Activated B cell treated with CpG ODN at 0.5 μM for 24 hours (primary cell): Measurements from ENCODE around the gene TSPAN31. TPM values are rescaled to one million over a fixed set of nuclear protein-coding genes. Genes with fewer than 3 reads are reported as not detected.

Experiments
- ATAC-seq: fragments of 200-7000 bp; cut with Tn5 transposase; one replicate; pipeline ENCODE4 v1.10.0; 2021; ENCODE audit warnings: low read depth, mild to moderate bottlenecking, moderate library complexity
- CTCF ChIA-PET: fragments of 350-600 bp; sonication (Branson Sonifier 250); formaldehyde crosslinking; loops from one replicate; lab custom pipeline; 2021; ENCODE audit warnings: antibody characterized with exemption; lab: Charles Lee
- POLR2A ChIA-PET: fragments of 350-600 bp; sonication (Branson Sonifier 250); formaldehyde crosslinking; loops from one replicate; lab custom pipeline; 2021; ENCODE audit warnings: antibody characterized with exemption; lab: Charles Lee
- DNase-seq: peaks from one replicate; pipeline ENCODE4 v3.0.0; 2022
- H3K27ac Mint-ChIP-seq: one replicate; pipeline ENCODE4 v1.8.0; 2020; ENCODE audit warnings: mixed read lengths
- H3K27me3 Mint-ChIP-seq: one replicate; pipeline ENCODE4 v1.8.0; 2021; ENCODE audit warnings: mixed read lengths
- H3K36me3 Mint-ChIP-seq: one replicate; pipeline ENCODE4 v1.8.0; 2021; ENCODE audit warnings: low read depth, mixed read lengths
- H3K4me1 Mint-ChIP-seq: one replicate; pipeline ENCODE4 v1.8.0; 2021; ENCODE audit warnings: mixed read lengths
- H3K4me3 Mint-ChIP-seq: one replicate; pipeline ENCODE4 v1.8.0; 2020; ENCODE audit warnings: mild to moderate bottlenecking, mixed read lengths
- H3K9me3 Mint-ChIP-seq: one replicate; pipeline ENCODE4 v1.8.0; 2020; ENCODE audit warnings: mixed read lengths
- intact Hi-C: fragments of 100-400 bp; cut with micrococcal nuclease; formaldehyde crosslinking; loops from one replicate; pipeline ENCODE4 v1.15.1; 2024
- total RNA-seq: library from RNA; stranded (reverse); gene quantifications from 2 replicates; pipeline ENCODE4 v1.2.3, GENCODE V29; 2022
- TF ChIP-seq, protein P1 (sequence below): fragments of 200-600 bp; IDR thresholded peaks from one replicate; pipeline ENCODE4 v1.8.0; 2022; ENCODE audit warnings: antibody characterized with exemption, mild to moderate bottlenecking

TSPAN31 gene
- total RNA-seq, 1 donor from 2014 or later = 35.8 TPM

DNA sequence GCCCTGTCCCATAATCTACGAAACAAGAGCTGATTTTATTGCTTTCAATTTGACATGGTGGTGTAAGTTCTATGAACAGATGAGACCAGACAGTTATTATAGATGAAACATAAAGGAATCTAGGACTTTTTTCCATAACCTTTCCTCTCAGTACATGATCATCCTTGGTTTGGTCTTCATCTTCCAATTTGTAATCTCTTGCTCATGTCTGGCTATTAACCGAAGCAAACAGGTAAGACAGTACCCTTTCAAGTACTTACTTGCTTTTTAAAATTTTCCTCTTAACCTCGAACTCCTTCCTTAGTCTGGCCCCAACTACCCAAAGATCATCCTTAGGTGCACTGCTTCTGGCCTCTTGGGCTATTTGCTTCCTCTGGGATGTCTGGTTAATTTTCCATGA lies 1.2 kb downstream of the TSPAN31 start:
- DNase-seq (no peak), ATAC-seq (no peak)
- H3K4me1 Mint-ChIP-seq = peaks cover 52% of the 10 kb centered on the region
- TF ChIP-seq, protein P1, sequence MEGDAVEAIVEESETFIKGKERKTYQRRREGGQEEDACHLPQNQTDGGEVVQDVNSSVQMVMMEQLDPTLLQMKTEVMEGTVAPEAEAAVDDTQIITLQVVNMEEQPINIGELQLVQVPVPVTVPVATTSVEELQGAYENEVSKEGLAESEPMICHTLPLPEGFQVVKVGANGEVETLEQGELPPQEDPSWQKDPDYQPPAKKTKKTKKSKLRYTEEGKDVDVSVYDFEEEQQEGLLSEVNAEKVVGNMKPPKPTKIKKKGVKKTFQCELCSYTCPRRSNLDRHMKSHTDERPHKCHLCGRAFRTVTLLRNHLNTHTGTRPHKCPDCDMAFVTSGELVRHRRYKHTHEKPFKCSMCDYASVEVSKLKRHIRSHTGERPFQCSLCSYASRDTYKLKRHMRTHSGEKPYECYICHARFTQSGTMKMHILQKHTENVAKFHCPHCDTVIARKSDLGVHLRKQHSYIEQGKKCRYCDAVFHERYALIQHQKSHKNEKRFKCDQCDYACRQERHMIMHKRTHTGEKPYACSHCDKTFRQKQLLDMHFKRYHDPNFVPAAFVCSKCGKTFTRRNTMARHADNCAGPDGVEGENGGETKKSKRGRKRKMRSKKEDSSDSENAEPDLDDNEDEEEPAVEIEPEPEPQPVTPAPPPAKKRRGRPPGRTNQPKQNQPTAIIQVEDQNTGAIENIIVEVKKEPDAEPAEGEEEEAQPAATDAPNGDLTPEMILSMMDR = no peak
- ChIA-PET POLR2A (interaction anchor here (1.4 to 2.7 kb wide), 3 partner anchors 8 to 52 kb away, joined by 4 to 28 read pairs (median 4); partner anchors contain the start of genes MARCHF9 and OS9), CTCF (no interaction called here)
- no peaks in the 10 kb centered on the region for H3K9me3 Mint-ChIP-seq
- no peaks in the 10 kb centered on the region for H3K27me3 Mint-ChIP-seq
- peak overlapping the region; percentile 86 for H3K4me3 Mint-ChIP-seq
- H3K36me3 Mint-ChIP-seq = peaks cover 50% of the 10 kb centered on the region
- intact Hi-C loops = no loop called here
- peak overlapping the region; percentile 89 for H3K27ac Mint-ChIP-seq

DNA sequence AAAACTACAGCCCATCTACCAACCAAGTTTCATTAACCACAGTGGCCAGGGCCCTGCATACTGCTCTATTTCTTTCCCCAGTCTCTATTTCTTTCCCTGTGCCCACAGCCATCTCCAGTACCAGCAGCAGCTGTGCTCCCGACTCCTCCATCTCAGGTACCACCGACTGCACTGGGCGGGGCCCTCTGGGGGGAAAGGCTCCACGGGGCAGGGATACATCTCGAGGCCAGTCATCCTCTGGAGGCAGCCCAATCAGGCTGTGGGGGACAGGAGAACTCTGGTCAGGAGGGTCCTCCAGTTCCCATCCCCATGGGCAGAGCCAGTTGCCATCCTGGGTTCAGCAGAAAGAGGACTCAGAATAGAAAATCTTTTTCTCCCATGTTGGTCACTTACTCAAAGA lies 4.2 kb downstream of the TSPAN31 start:
- ChIA-PET CTCF (no interaction called here), POLR2A (interaction anchor here (0.6 to 0.7 kb wide), 2 partner anchors 638 to 1290 kb away, joined by 3 to 5 read pairs; partner anchors contain the start of gene STAT6)
- intact Hi-C loops = no loop called here
- no peaks in the 10 kb centered on the region for H3K27me3 Mint-ChIP-seq
- no peak overlapping the region for H3K4me3 Mint-ChIP-seq
- no peaks in the 10 kb centered on the region for H3K9me3 Mint-ChIP-seq
- TF ChIP-seq, protein P1 = no peak
- no peak overlapping the region for H3K27ac Mint-ChIP-seq
- no peak for DNase-seq
- no peak for ATAC-seq
- H3K36me3 Mint-ChIP-seq = peaks cover 60% of the 10 kb centered on the region
- H3K4me1 Mint-ChIP-seq = peaks cover 62% of the 10 kb centered on the region

DNA sequence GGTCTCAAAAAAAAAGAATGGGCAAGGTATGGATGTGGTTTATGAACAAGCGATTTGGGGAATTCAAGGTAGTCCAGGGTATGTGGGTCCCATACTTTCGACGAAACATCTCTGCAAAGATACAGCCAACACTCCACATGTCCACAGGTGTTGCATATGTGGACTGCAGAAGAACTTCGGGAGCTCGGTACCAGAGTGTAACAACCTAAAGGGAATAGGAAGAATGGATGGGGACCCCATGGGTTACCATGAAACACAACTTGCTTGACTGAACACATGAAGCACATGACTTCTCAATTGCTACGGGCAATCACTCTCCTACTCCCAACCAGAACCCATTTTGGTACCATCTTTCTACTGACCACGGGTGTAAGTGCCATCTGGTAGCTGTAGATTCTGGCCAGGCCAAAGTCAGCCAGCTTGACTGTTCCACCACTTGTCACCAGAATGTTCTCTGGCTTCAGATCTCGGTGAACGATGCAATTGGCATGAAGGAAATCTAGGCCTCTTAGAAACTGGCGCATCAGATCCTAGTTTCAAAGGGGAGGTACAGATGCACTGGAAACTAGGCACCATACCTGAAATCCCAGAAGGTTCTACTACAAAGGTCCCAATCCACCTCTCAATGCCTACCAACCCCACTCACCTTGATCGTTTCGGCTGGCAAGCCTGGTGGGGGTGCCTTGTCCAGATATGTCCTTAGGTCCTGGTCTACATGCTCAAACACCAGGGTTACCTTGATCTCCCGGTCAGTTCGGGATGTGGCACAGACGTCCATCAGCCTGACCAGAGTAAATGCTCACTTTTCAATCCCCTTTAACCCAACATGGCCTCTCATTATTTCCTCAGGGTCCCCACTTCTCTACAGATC lies 6.0 kb downstream of the TSPAN31 start:
- TF ChIP-seq, protein P1 = no peak
- Mint-ChIP-seq H3K9me3 (no peaks in the 10 kb centered on the region), H3K27me3 (no peaks in the 10 kb centered on the region), H3K4me1 (peaks cover 55% of the 10 kb centered on the region), H3K27ac (peak overlapping the region; percentile 87), H3K36me3 (peaks cover 56% of the 10 kb centered on the region), H3K4me3 (peak overlapping the region; percentile 90)
- DNase-seq (no peak), ATAC-seq (no peak)
- ChIA-PET POLR2A (no interaction called here), CTCF (no interaction called here)
- intact Hi-C loops = loop anchor here (5.0 kb wide), 2 partner anchors 273 to 1063 kb away; partner anchors contain the start of genes ARHGAP9 and PTGES3

DNA sequence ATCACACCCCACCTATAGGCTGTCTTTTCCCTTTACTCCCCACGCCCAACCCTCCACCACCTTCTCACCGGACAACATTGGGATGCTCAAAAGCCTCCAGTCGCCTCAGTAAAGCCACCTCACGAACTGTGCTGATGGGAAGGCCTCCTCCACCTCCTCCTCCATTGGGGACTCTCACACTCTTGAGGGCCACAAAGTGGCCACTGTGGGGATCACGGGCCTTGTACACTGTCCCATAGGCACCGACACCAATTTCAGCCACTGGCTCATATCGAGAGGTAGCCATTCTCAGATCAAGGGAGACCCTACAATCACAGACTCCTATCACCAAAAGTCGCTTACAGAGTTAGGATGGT lies 6.6 kb downstream of the TSPAN31 start:
- TF ChIP-seq, protein P1 = no peak
- ChIA-PET CTCF (no interaction called here), POLR2A (interaction anchor here (0.9 to 1.2 kb wide), 5 partner anchors 10 to 85 kb away, joined by 3 to 6 read pairs (median 3); partner anchors contain the start of genes EEF1AKMT3, METTL1 and OS9)
- intact Hi-C loops = loop anchor here (5.0 kb wide), 2 partner anchors 274 to 1064 kb away; partner anchors contain the start of genes ARHGAP9 and PTGES3
- Mint-ChIP-seq H3K27ac (peak overlapping the region; percentile 87), H3K27me3 (no peaks in the 10 kb centered on the region), H3K4me1 (peaks cover 52% of the 10 kb centered on the region), H3K36me3 (peaks cover 55% of the 10 kb centered on the region), H3K9me3 (no peaks in the 10 kb centered on the region), H3K4me3 (peak overlapping the region; percentile 90)
- no peak for DNase-seq
- ATAC-seq = no peak
